ENCODE data around the gene VRK2. TPM values are rescaled to one million over a fixed set of nuclear protein-coding genes. Genes with fewer than 3 reads are reported as not detected.

Gene VRK2
- total RNA-seq, 3 donors from 2014 or later = 26.9 to 34.0 (median 28.2) TPM

GRCh38 chr2:58033530-58033929, 13.1 kb upstream of the VRK2 start:
- H3K27me3 ChIP-seq = no peaks in the 10 kb centered on the region
- no peaks in the 10 kb centered on the region for H3K9me3 ChIP-seq
- TF ChIP-seq CTCF (IDR thresholded peaks at IDR 0.05) (no peak), POLR2AphosphoS5 (IDR thresholded peaks at IDR 0.05) (no peak), POLR2A (IDR thresholded peaks at IDR 0.05) (no peak)
- intact Hi-C loops (cut with DNase I; ENCODE audit: low total_unique reads) = no loop called here
- no peaks in the 10 kb centered on the region for H3K4me1 ChIP-seq
- no peak for DNase-seq (ENCODE audit: low spot score in 2 of 2)
- no peaks in the 10 kb centered on the region for H3K36me3 ChIP-seq
- no peak overlapping the region for H3K4me3 ChIP-seq
- no peak overlapping the region for H3K27ac ChIP-seq

GRCh38 chr2:58035352-58035751, 11.3 kb upstream of the VRK2 start:
- no peak for TF ChIP-seq POLR2A (IDR thresholded peaks at IDR 0.05)
- no peak for TF ChIP-seq POLR2AphosphoS5 (IDR thresholded peaks at IDR 0.05)
- TF ChIP-seq CTCF (IDR thresholded peaks at IDR 0.05) = no peak
- Histone ChIP-seq H3K36me3 (no peaks in the 10 kb centered on the region), H3K4me3 (no peak overlapping the region), H3K27me3 (no peaks in the 10 kb centered on the region), H3K27ac (no peak overlapping the region), H3K4me1 (no peaks in the 10 kb centered on the region), H3K9me3 (no peaks in the 10 kb centered on the region)
- intact Hi-C loops (cut with DNase I; ENCODE audit: low total_unique reads) = no loop called here
- DNase-seq (ENCODE audit: low spot score in 2 of 2) = no peak

GRCh38 chr2:58039170-58039611, 7.4 kb upstream of the VRK2 start:
- no peak for DNase-seq (ENCODE audit: low spot score in 2 of 2)
- Histone ChIP-seq H3K36me3 (no peaks in the 10 kb centered on the region), H3K4me3 (no peak overlapping the region), H3K27me3 (no peaks in the 10 kb centered on the region), H3K4me1 (no peaks in the 10 kb centered on the region), H3K9me3 (no peaks in the 10 kb centered on the region), H3K27ac (no peak overlapping the region)
- TF ChIP-seq POLR2A (IDR thresholded peaks at IDR 0.05) = no peak
- TF ChIP-seq POLR2AphosphoS5 (IDR thresholded peaks at IDR 0.05) = no peak
- TF ChIP-seq CTCF (IDR thresholded peaks at IDR 0.05) = no peak
- intact Hi-C loops (cut with DNase I; ENCODE audit: low total_unique reads) = no loop called here

- no peak overlapping the region for H3K27ac ChIP-seq
- H3K27me3 ChIP-seq = no peaks in the 10 kb centered on the region
- H3K36me3 ChIP-seq = no peaks in the 10 kb centered on the region
- intact Hi-C loops (cut with DNase I; ENCODE audit: low total_unique reads) = no loop called here
- H3K4me3 ChIP-seq = no peak overlapping the region
- H3K9me3 ChIP-seq = no peaks in the 10 kb centered on the region
- no peak for DNase-seq (ENCODE audit: low spot score in 2 of 2)
- TF ChIP-seq CTCF (IDR thresholded peaks at IDR 0.05) (no peak), POLR2A (IDR thresholded peaks at IDR 0.05) (no peak), POLR2AphosphoS5 (IDR thresholded peaks at IDR 0.05) (no peak)
- H3K4me1 ChIP-seq = no peaks in the 10 kb centered on the region
These were observed 4.1 kb upstream of the VRK2 start for GRCh38 chr2:58042486-58042970.

GRCh38 chr2:58044145-58044544, 2.5 kb upstream of the VRK2 start:
- no peak for DNase-seq (ENCODE audit: low spot score in 2 of 2)
- Histone ChIP-seq H3K4me3 (no peak overlapping the region), H3K4me1 (no peaks in the 10 kb centered on the region), H3K27ac (no peak overlapping the region), H3K9me3 (no peaks in the 10 kb centered on the region), H3K27me3 (no peaks in the 10 kb centered on the region), H3K36me3 (no peaks in the 10 kb centered on the region)
- intact Hi-C loops (cut with DNase I; ENCODE audit: low total_unique reads) = no loop called here
- TF ChIP-seq POLR2AphosphoS5 (IDR thresholded peaks at IDR 0.05) (no peak), POLR2A (IDR thresholded peaks at IDR 0.05) (no peak), CTCF (IDR thresholded peaks at IDR 0.05) (no peak)

Measured in breast epithelium (tissue), 4 donors.